GM11168 (cell line): ENCODE results near the gene RHOU.

Source experiments
- in situ Hi-C: fragments of 300-500 bp; cut with MboI; formaldehyde crosslinking; loops from one replicate; pipeline ENCODE4 v1.12.0; 2022; ENCODE audit warnings: low sequenced_read_pairs; ENCODE audit not compliant: unreplicated experiment

RHOU gene

DNA sequence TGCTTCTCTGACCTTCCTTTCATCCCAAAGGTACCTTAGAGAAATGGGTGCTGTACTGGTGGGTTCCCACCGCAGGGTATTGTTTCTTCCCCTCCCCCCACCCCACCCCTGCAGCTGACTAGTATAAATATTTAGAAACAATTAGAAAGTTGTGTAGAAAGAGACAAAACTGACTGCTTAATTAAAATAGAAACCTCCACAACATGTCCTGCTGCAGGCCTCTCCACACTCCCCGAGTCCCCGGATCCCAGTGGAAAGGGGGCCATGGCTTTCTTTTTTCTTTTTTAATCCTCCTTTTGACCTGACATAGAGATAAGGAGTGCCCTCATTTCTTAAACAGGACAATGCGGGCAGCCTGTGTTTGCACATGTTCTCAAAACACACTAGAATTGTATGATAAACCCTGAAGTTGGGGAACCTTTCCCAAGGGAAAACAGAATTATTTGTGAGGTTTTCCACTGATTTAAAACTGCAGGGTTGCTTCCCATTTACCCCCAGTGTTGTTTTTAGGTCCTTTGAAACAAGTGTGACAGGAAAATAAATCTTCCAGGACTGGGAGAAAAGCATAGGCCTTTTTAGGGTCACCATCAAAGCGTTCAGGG is 1.7 kb downstream of the RHOU start:
- in situ Hi-C loops: no loop called here

DNA sequence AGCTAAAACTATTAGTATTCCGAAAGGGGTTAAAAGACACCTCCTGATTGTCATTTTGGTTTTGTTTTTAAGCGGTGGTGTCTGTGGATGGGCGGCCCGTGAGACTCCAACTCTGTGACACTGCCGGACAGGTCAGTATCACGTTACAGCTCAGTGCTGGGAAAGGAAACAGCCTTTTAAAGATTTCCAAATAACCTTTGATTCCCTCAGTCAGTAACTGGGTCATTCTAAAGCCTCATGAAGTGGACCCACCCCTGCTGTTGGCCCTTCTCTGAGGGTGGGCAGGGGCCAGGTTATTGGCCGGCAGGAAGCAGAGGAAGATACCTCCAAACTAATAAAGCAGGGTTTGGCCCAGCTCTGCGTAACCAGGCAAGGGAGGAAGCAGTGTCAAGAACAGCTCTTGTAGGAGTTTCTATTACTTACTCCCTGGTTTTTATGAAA is 2.3 kb downstream of the RHOU start:
- in situ Hi-C loops: no loop called here

DNA sequence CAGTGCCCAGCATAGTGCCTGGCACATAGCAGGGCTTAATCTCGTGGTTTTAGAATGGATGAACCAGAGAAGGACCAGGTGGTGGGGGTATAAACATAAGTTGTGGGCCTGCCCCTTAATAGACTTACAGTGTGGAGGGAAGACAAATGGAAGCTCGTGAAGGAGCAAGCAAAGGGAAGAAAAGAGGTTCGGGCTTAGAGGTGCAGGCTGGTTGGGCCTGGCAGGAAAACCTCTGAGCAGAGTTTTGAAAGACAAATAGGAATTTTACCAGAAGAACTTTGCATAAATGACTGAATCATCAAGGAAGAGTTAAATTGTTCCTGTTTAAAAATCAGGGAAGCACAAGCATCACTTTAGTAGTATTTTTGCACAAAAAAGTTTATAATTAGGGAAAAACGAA is 4.5 kb downstream of the RHOU start:
- in situ Hi-C loops: no loop called here

DNA sequence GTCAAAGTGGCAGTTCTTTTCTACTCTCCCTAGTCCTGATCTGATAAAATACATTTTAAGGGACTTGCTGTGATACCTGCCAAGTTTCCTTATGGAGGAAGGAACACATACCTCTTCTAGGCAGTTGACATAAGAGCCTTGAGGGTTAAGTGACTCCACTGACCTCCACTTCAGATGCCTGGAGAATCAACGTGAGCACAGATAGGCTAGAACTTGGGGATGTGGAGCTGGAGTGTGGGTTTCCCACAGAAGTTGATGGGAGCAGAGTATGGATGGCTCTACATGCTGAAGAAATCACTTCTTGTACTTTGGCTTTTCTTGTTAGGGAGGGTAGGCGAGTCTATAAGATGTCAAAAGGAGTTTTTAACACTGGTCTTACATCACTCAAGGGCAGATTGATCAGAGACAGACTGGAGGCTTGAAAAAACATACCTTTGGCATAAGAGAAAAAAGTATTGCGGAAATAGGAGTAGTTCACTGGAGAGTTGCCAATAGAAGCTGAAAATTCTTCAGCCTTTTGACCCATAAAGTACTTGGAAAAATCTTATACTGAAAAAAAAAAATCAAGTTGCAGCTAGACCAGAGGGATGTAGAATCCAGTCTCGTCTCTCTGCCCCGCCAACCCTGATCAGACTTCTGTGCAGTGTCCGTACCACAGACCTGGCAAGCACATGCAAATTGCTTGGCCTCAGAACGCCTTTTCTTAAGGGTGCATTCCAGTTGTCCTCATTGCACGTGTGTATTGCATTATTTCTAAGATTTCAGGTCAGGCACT is 5.5 kb downstream of the RHOU start:
- in situ Hi-C loops: no loop called here

- in situ Hi-C loops: no loop called here
These were observed 7.1 kb downstream of the RHOU start for GRCh38 chr1:228742281-228742860.

- in situ Hi-C loops: no loop called here
These were observed 8.1 kb downstream of the RHOU start for GRCh38 chr1:228743405-228743804.

GRCh38 chr1:228744356-228744755 is 9.1 kb downstream of the RHOU start:
- in situ Hi-C loops: no loop called here

- in situ Hi-C loops: no loop called here
These were observed 9.6 kb downstream of the RHOU start for GRCh38 chr1:228744918-228745317.

DNA sequence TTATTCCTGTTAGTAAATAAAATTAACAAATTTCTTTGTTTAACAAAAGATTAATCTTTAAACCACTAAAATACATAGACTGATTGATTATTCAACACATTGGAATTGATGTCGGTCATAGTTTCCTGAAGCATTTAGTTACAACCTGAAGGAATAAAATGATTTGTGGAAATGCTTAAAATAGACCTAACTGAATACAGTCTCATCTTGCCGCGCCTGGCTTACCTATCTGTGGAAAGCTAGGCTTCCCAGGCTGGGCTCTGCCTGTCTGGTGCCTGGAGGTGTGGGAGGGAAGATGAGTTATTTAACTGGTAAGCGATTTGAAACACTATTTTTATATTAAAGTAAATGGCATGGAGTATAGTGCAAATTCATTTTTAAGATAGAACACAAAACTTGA is 10.2 kb downstream of the RHOU start:
- in situ Hi-C loops: no loop called here

DNA sequence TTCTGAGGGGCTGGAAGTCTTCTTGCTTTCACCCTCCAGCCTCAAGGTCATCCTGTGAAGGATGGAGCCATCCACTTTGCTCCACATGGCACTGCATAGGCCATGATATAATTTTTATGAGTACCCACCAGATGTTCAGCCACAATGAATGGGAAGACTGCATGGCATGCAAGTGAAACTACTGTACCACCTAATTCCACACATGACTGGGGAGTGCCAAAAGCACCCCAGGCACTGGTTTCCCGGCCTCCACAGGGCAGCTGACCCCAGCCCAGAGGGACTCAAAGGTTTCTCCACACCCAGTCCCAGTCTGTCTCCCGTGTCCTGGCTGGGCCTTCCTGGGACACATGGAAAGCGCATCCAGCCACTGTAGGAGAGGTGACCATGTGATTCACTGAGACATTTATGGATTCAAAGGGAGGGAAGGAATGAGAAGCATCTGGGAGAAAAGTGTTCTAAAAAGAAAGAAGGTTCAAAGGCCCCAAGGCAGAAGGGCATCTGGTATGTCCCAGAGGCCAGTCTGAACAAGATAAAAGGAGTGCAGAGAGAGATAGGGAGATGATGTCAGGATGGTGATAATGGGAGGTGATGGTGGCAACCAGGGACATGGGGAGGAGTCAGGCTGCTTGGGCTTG is 12.1 kb downstream of the RHOU start:
- in situ Hi-C loops: no loop called here

DNA sequence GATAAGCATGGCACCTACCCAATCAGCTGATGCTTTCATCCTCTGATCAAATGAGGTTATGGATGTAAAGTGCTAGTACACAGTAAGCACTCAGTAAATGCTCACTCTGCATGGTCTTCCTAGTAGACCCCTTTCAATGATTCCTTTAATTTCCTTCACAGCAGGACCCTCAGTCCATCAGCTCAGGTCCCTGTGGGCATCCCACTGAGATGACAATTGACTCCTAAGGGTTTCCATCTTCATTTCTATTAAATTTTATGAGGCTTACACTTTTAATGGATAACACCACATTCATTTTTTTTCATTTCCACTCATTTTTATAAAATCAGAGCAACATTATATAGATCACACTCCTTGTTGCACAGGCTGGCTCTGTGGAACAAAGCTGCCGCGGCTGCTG is 12.8 kb downstream of the RHOU start:
- in situ Hi-C loops: no loop called here

DNA sequence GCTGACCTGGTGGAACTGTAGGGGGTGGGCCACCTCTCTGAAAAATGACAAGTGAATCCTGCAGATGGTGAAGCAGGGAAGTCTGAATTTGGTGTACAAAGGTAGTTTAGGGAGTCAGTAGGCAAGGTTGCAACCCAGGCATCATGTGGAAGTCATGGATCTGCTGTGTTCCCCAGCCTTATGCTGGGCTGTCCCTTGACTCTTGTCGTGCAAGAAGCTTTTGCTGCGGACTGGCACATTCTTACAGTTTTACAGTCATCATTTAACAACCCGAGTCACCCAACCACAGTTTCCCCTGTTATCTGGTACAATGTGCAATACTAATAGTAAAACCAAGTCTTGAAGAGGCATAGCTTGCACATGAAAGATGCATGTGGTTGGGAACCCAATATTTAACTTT is 13.2 kb downstream of the RHOU start:
- in situ Hi-C loops: no loop called here

DNA sequence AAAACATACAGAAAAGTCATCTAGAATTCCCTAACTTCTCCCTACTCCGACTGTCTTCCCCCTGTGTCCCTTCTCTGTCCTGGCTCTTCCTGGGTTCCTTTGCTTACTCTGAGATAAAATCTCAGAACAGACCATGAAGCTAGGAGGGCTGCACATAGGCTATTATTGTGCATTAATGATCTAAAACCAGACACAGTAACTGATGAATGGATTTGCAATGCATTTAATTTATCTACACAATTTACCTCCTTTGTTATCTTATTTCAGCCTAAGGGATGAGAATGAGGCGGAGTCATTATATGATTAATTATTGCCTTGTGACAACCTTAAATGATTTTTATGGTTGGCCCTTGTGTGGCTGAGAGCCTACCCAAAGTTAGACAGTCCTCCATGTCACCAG is 14.5 kb downstream of the RHOU start:
- in situ Hi-C loops: no loop called here

- in situ Hi-C loops: no loop called here
These were observed 15.6 kb downstream of the RHOU start for GRCh38 chr1:228750915-228751314.

GRCh38 chr1:228751360-228752098 is 16.2 kb downstream of the RHOU start:
- in situ Hi-C loops: no loop called here

GRCh38 chr1:228752258-228752657 is 17.0 kb downstream of the RHOU start:
- in situ Hi-C loops: no loop called here

- in situ Hi-C loops: no loop called here
These were observed 17.5 kb downstream of the RHOU start for GRCh38 chr1:228752675-228753265.

DNA sequence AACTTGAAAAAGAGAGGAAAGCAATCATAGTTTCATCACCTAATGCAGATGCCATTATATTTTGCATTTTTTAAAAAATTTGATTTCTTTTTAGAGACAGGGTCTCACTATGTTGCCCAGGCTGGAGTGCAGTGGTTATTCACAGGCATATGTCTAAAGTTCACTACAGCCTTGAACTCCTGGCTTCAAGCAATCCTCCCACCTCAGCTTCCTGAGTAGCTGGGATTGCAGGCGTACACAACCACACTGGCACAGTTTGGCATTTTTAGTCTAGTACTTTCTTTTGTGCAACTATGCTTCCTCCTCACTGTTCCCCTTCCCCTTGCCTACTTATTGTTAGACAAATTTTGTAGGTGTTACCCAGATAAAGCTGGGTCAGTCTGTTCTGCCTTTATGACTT is 18.0 kb downstream of the RHOU start:
- in situ Hi-C loops: no loop called here

- in situ Hi-C loops: no loop called here
These were observed 18.6 kb downstream of the RHOU start for GRCh38 chr1:228753786-228754360.
